ENCODE results near the gene PRAC1.
A peak's percentile ranks its signal among the peaks of the same experiment; 100 is the strongest.

Gene PRAC1

DNA sequence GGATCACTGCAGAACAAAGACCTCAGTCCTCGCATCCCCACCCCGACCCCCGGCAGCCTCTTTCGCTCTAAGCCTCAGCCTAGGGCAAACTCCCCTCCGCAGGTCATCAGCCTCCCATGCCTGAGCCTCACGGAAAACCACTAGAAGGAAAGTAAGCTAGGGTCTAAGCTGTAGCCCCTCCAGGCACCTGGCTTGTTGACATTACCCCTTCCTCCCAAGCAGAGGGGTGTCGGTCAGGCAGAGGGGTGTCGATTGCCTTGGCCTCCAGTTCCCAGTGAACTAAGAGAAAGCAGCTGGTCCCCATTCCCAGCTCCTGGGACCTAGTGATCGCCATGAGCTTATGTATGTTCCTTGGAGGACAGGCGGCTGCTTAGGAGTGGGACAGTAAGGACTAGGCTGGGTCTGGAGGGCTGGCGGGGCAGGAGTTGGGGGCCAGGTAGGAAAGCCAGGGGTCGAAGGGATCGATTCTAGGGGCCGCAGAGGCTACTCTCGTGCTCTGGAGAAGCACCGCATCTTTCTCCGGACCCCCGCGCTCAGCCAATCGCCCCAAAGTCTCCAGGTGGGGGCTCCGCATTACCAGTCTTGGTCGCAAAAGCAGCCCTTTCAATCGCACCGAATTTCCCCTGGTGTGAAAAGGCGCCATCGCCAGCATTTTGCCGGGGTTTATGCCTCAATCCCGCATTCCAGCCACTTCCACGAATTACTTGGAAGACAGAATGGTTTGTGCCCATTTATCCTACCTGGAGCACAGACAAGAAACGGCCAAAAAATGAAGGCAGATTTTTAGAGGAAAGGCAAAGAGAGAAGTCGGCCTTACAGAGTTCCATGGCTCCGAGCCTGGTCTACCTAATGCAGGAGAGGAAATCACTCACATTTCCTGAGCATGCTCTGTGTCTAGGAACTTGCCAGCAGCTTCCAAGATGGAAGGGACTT, 27.6 kb upstream of the PRAC1 start:
- H2AK5ac ChIP-seq (ENCODE audit: low read depth, low read length) = no peak overlapping the region
- H3K18ac ChIP-seq (ENCODE audit: low read length) = no peak overlapping the region
- H3K79me1 ChIP-seq (ENCODE audit: low read depth, low read length) = no peaks in the 10 kb centered on the region
- H2BK12ac ChIP-seq (ENCODE audit: low read length) = no peak overlapping the region
- no peak overlapping the region for H3K27ac ChIP-seq (replicated peaks; ENCODE audit: low read length)
- no peak overlapping the region for H3K4me3 ChIP-seq (ENCODE audit: low read length in 2 of 2)
- no peak overlapping the region for H4K91ac ChIP-seq (ENCODE audit: low read depth, low read length, poor library complexity)
- H2BK120ac ChIP-seq (ENCODE audit: low read depth, low read length) = no peak overlapping the region
- peaks cover 2 to 7% of the 10 kb centered on the region in 2 donors for H3K9me3 ChIP-seq (replicated peaks in 1 of 2; ENCODE audit: control insufficient read depth in 2 of 2, insufficient read depth in 1 of 2, low read depth in 1 of 2, low read length in 2 of 2)
- no peak overlapping the region for H3K14ac ChIP-seq (ENCODE audit: low read length)
- H2BK5ac ChIP-seq (ENCODE audit: low read length) = no peak overlapping the region
- H3K36me3 ChIP-seq (replicated peaks in 1 of 2; ENCODE audit: control insufficient read depth in 2 of 2, insufficient read depth in 2 of 2, low read length in 2 of 2) = no peaks in the 10 kb centered on the region
- H4K8ac ChIP-seq (ENCODE audit: low read depth, low read length) = no peak overlapping the region
- H3K4me1 ChIP-seq (ENCODE audit: control insufficient read depth in 2 of 2, insufficient read depth in 1 of 2, low read depth in 1 of 2, low read length in 2 of 2) = no peaks in the 10 kb centered on the region
- H2BK15ac ChIP-seq (ENCODE audit: low read length) = no peak overlapping the region
- no peak overlapping the region for H3K4ac ChIP-seq (ENCODE audit: low read length)
- H3K4me2 ChIP-seq (ENCODE audit: insufficient read depth, low read length, poor library complexity, severe bottlenecking) = no peak overlapping the region
- DNase-seq (ENCODE audit: low spot score) = no peak
- peaks cover 66 to 100% (median 92%) of the 10 kb centered on the region in 3 experiments for H3K27me3 ChIP-seq (ENCODE audit: control insufficient read depth in 3 of 3, insufficient read depth in 3 of 3, low read depth in 1 of 3, low read length in 3 of 3)
- H2AFZ ChIP-seq (ENCODE audit: low read length) = no peak overlapping the region
- no peak overlapping the region for H3K9ac ChIP-seq (ENCODE audit: low read depth, low read length, poor library complexity)
- no CpG with 5 or more reads among the region's 32 CpGs for WGBS, 2 donors (ENCODE audit: extremely low coverage in 2 of 2, insufficient read length in 2 of 2, insufficient replicate concordance in 1 of 2)
- H3K23ac ChIP-seq (ENCODE audit: low read depth, low read length, poor library complexity) = peak overlapping the region; percentile 2

DNA sequence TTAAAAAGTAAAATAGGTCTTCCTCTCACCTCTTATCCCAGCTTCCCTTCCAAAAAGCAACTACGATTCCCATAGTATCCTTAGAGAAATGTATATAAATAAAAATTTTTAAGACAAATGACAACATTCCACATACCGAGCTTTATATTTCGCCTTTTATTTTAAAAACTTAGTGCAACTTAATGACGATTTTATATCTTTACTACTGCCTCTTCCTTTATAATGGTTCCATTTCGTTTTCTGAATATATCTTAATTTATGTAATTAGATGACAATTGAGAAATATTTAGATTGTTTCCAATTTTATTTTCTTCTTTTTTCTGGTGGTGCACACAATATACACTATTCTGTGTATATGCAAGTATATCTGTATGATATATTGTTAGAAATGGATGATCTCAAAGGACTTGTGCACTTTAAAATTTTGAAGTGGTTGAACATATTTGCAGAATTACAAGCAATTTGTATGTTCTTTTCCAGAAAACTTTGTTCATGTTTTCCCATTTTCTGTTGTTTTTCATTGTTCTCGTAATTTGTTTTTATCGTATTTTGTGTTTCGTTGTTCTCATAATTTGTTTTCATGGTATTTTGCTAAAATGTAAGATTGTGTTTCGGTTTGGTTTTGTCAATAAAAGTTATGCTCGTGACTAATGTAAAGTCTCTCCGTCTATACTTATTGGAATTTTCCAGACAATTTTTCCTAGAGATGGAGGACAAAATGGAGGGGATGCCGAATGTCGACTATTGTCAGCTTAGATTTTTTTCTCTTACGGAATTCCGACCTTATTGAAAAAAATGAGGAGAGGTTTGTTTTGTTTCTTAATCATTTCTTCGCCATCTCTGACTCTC, 26.6 kb upstream of the PRAC1 start:
- Histone ChIP-seq H3K4me3 (ENCODE audit: low read length in 2 of 2) (no peak overlapping the region), H2AFZ (ENCODE audit: low read length) (no peak overlapping the region), H3K9ac (ENCODE audit: low read depth, low read length, poor library complexity) (no peak overlapping the region), H2BK12ac (ENCODE audit: low read length) (no peak overlapping the region), H3K4ac (ENCODE audit: low read length) (no peak overlapping the region), H4K8ac (ENCODE audit: low read depth, low read length) (no peak overlapping the region), H3K36me3 (replicated peaks in 1 of 2; ENCODE audit: control insufficient read depth in 2 of 2, insufficient read depth in 2 of 2, low read length in 2 of 2) (no peaks in the 10 kb centered on the region), H4K91ac (ENCODE audit: low read depth, low read length, poor library complexity) (no peak overlapping the region), H2BK120ac (ENCODE audit: low read depth, low read length) (no peak overlapping the region), H3K18ac (ENCODE audit: low read length) (no peak overlapping the region), H2AK5ac (ENCODE audit: low read depth, low read length) (no peak overlapping the region), H3K14ac (ENCODE audit: low read length) (no peak overlapping the region), H2BK5ac (ENCODE audit: low read length) (no peak overlapping the region), H3K79me1 (ENCODE audit: low read depth, low read length) (no peaks in the 10 kb centered on the region), H3K27me3 (ENCODE audit: control insufficient read depth in 3 of 3, insufficient read depth in 3 of 3, low read depth in 1 of 3, low read length in 3 of 3) (peaks cover 61 to 100% (median 91%) of the 10 kb centered on the region in 3 experiments), H3K23ac (ENCODE audit: low read depth, low read length, poor library complexity) (no peak overlapping the region), H3K9me3 (replicated peaks in 1 of 2; ENCODE audit: control insufficient read depth in 2 of 2, insufficient read depth in 1 of 2, low read depth in 1 of 2, low read length in 2 of 2) (peaks cover 2 to 7% of the 10 kb centered on the region in 2 donors), H2BK15ac (ENCODE audit: low read length) (no peak overlapping the region), H3K4me1 (ENCODE audit: control insufficient read depth in 2 of 2, insufficient read depth in 1 of 2, low read depth in 1 of 2, low read length in 2 of 2) (no peaks in the 10 kb centered on the region), H3K27ac (replicated peaks; ENCODE audit: low read length) (no peak overlapping the region), H3K4me2 (ENCODE audit: insufficient read depth, low read length, poor library complexity, severe bottlenecking) (no peak overlapping the region)
- no peak for DNase-seq (ENCODE audit: low spot score)
- no CpG with 5 or more reads among the region's 16 CpGs for WGBS, 2 donors (ENCODE audit: extremely low coverage in 2 of 2, insufficient read length in 2 of 2, insufficient replicate concordance in 1 of 2)

DNA sequence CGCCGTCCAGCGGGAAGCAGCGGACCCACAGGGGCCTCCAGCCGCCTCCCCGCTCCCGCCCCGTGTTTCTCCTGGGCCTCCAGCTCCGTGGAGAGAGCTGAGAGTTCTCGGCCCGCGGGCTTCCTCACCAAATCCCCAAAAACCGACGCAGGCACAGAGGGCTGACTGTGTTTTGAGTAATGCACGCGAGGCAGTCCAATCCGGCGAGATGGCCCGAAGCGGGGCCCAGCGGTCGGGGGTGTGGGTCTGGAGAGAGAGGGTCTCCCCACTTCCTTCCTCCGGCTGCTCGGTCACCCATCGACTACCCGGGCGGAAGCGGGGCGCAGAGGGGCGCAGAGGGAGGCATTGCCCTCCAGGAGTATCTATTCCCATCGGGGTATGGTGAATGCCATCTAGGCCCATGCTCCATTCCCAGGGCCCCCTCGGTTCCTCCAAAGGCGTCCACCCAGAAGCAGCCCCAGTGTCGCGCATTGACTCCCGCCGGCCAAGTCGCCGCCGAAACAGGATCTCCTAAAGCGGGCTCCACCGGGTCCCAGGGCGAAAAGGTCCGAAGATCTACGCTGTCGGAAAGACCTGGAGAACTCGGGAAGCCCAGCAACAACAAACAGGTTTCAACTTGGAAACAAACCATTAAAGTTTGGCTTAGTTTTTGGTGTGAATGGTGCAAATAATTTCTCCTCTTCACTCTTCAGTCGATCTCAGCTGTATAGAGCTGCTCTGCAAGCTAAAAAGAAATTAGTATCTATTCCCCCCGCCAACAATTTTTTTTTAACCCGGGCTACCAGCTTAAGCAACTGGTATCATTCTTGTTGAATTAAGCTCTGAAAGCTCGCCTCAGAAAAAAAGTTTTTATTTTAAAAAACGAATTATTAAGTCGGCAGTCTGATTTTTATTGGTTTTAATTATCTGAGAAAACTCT, 25.4 kb upstream of the PRAC1 start:
- Histone ChIP-seq H3K14ac (ENCODE audit: low read length) (no peak overlapping the region), H4K8ac (ENCODE audit: low read depth, low read length) (no peak overlapping the region)
- DNase-seq (ENCODE audit: low spot score) = no peak

More for the DNA sequence above, 25.4 kb upstream of the PRAC1 start:
- Histone ChIP-seq H2AFZ (ENCODE audit: low read length) (peak overlapping the region; percentile 30), H3K18ac (ENCODE audit: low read length) (peak overlapping the region; percentile 21), H3K9me3 (replicated peaks in 1 of 2; ENCODE audit: control insufficient read depth in 2 of 2, insufficient read depth in 1 of 2, low read depth in 1 of 2, low read length in 2 of 2) (peaks cover 0 to 7% of the 10 kb centered on the region in 2 donors), H2BK120ac (ENCODE audit: low read depth, low read length) (no peak overlapping the region), H3K4me1 (ENCODE audit: control insufficient read depth in 2 of 2, insufficient read depth in 1 of 2, low read depth in 1 of 2, low read length in 2 of 2) (no peaks in the 10 kb centered on the region), H3K4me2 (ENCODE audit: insufficient read depth, low read length, poor library complexity, severe bottlenecking) (no peak overlapping the region), H4K91ac (ENCODE audit: low read depth, low read length, poor library complexity) (no peak overlapping the region), H2BK15ac (ENCODE audit: low read length) (no peak overlapping the region), H3K9ac (ENCODE audit: low read depth, low read length, poor library complexity) (no peak overlapping the region), H2BK5ac (ENCODE audit: low read length) (no peak overlapping the region), H3K4me3 (ENCODE audit: low read length in 2 of 2) (no peak overlapping the region), H3K36me3 (replicated peaks in 1 of 2; ENCODE audit: control insufficient read depth in 2 of 2, insufficient read depth in 2 of 2, low read length in 2 of 2) (no peaks in the 10 kb centered on the region), H3K4ac (ENCODE audit: low read length) (no peak overlapping the region), H2AK5ac (ENCODE audit: low read depth, low read length) (no peak overlapping the region), H3K27ac (replicated peaks; ENCODE audit: low read length) (no peak overlapping the region), H3K79me1 (ENCODE audit: low read depth, low read length) (no peaks in the 10 kb centered on the region), H3K23ac (ENCODE audit: low read depth, low read length, poor library complexity) (peak overlapping the region; percentile 25), H3K27me3 (ENCODE audit: control insufficient read depth in 3 of 3, insufficient read depth in 3 of 3, low read depth in 1 of 3, low read length in 3 of 3) (peaks cover 48 to 100% (median 91%) of the 10 kb centered on the region in 3 experiments), H2BK12ac (ENCODE audit: low read length) (no peak overlapping the region)
- WGBS, 2 donors (ENCODE audit: extremely low coverage in 2 of 2, insufficient read length in 2 of 2, insufficient replicate concordance in 1 of 2) = no CpG with 5 or more reads among the region's 53 CpGs
